Breast epithelium (tissue), 3 donors: Measurements from ENCODE around the gene CDH3.

Experiments used
- CTCF ChIP-seq, 3 donors: fragments of 450-650 bp; IDR thresholded peaks; one replicate each; pipeline ENCODE4 v1.5.1; 2016 to 2017; ENCODE audit warnings: antibody characterized with exemption in 3 of 3, mild to moderate bottlenecking in 3 of 3, moderate library complexity in 3 of 3
- POLR2AphosphoS5 ChIP-seq, 3 donors: sonication (generic); formaldehyde crosslinking; IDR thresholded peaks; one replicate each; pipeline ENCODE4 v1.6.1; 2017; ENCODE audit warnings: antibody characterized with exemption in 3 of 3

GRCh38 chr16:68612996-68613395 is 32.1 kb upstream of the CDH3 start:
- TF ChIP-seq CTCF (IDR thresholded peaks at IDR 0.05) = no peak
- TF ChIP-seq POLR2AphosphoS5 (IDR thresholded peaks at IDR 0.05) = no peak
